ENCODE results near the gene ADK.

ADK gene

DNA sequence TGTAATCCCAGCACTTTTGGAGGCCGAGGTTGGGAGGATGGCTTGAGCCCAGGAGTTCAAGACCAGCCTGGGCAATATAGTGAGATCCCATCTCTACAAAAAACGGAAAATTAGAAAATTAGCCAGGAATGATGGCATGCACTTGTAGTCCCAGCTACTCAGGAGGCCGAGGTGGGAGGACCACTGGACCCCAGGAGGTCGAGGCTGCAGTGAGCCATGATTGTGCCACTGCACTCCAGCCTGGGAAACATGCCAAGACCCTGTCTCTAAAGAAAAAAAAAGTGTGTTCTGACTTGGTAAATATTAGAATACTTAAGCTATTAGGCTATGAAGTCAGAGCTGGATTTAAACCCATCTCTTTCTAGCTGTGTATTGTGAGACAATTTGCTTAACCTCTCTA lies 594.4 kb downstream of the ADK start:
- DNase-seq (ENCODE audit: low spot score): no peak

DNA sequence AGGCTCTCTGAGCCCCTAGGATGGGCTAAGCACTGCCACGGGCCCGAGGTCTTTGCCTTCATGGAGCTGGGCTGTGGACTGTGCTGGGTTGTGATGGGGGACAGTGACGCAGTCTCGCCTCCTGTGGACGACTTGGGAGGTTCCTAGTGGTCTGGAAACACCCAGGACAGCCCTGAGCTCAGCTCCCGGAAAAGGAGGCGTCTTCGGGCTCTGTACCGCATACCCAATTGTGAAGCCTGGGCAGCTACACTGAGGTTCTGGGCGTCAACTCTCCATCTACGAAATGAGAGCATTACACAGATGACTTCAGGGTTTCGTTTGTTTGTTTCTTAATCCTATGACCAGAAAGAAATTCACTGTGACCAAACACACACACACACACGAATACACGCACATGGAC lies 595.8 kb downstream of the ADK start:
- DNase-seq (ENCODE audit: low spot score): no peak

DNA sequence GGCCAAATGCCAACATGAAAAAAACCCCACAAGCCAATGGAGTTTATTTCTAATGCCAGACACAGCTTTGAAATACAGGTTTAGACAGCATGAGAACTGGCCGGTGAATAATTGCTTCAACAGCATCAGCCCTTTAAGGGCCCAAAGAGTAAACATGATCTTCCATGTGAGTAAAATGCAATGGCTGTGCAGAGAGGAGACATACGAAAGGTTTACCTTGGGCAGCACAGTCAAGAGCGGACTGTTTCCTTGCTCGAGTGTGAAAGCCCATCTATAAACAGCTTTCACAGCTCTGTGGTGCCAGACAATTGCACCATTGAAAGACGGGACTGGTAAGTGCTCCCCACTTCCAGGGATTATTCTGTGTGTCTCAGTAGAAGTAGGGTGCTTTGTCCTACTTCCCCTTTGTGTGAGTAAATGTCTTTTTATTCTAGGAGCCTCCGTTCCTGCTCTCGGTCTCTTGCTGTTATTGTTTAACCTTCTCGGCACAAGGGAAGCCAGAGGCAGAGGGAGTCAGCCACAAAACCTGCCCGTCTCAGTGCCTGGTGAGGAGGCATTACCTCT lies 597.5 kb downstream of the ADK start:
- no peak for DNase-seq (ENCODE audit: low spot score)

DNA sequence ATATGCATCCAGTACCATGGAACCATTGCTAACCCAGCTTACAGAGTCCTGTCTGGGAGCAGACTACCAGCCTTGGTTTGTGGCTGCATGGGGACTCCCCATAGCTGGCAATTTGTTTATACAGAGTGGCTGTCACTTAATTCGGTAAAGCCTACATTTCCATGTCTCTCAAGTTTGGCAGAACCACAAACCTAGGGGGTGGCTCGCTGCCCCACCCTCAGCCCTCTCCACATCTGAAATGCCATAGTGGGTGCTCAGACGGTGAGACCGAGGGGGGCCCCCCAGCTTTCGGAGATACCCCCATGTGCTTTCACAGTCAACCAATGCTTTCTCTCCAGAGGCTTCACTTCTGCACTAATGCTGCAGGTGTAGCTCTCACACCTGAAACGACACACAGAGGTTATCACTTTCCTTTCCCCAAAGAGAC lies 599.8 kb downstream of the ADK start:
- DNase-seq (ENCODE audit: low spot score): no peak

DNA sequence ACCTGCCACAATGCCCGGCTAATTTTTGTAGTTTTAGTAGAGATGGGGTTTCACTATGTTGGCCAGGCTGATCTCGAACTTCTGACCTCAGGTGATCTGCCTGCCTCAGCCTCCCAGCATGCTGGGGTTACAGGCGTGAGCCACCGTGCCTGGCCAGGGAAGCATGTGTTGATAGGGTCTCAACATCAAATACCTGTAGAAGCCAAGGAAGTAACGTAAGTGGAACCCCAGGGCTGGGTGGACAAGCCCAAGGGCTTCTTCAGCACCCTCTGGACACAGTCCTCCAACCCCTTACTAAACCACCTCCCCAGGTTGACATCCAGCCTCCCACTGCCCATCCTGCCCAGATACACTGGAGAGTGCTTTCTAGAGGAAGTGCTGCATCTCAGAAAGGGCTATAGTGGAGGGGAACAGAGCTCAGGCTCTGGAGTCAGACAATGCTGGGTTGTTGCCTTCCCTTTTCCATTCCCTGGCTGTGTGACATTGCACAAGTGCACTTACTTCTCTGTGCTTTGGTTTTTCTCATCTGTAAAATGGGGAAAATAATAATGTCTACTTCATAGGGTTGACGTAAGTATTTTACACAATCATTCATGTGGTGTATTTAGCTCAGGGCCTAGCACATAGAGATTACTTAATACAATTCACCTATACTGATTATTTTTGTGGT lies 601.5 kb downstream of the ADK start:
- DNase-seq (ENCODE audit: low spot score): no peak

DNA sequence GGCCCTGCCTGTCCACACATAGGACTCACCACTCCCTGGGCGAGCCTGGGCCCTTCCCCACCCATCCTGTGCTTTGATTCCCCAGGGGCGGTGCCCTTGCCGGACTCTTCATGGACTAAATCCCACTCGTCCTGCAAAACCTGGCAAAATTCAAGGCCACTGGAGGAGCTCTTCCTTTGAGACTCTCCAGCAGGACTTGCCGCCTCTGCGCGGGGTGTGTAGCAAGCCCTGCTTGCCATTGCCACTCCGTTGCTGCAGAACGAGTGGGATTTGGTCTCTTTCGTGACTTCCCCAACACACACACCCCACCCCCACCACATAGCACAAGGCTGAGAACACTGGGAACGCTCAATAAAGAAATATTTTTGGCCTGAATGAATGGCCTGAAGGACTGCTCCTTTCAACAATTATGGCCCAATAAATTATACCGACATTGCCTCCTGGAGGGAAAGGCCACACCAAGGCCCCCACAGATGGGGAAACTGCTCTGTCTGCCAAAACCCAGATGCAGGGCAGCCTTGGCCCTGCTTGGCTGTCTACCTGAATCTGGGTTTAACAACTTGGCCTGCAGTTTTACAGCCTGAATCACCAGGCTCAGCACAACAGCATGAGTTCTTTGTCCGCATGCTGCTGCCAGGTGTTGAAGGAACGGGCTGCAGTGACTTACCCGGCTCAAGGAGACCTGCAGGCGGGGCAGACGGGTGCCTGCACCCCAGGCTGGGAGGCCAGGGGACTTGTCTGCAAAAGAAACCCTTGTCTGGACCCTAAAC lies 602.6 kb downstream of the ADK start:
- DNase-seq (ENCODE audit: low spot score): no peak

DNA sequence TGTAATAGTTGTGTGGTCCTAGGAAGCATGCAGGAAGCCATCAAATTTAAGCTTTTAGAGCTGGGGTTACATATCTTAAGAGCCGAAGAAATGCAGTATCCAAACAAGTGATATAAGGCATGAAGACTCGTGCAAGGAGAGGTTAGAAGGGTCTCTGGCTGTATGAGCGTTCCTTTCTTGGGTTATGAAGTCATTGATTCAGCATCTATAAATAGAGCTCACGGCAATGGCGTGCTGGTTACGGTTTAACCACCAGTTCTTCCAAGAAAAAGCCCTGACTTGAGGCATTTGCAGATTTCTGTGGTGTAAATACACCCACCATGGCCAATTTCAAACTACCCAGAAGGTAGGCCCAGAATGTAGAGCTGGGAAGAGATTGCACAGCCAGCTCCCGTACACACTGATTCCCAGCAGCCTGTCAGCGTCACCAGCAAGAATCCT lies 603.4 kb downstream of the ADK start:
- no peak for DNase-seq (ENCODE audit: low spot score)

DNA sequence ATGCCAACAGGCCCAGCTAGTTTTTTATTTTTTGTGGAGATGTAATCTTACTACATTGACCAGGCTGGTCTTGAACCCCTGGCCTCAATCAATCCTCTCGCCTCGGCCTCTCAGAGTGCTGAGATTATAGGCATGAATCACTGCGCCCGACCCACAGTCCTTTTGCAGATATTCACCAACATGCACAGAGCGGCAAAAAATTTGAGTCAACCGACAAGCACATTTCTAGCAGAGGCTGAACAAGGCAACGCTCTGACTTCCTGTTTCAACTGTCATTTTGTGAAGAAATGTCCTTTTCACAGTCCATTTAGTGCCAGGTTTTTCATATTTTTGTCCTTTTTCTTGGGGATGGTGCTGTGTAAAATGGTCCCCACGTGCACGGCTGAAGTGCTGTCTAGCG lies 604.3 kb downstream of the ADK start:
- no peak for DNase-seq (ENCODE audit: low spot score)

Measured in hematopoietic multipotent progenitor cell treated with erythropoietin and hydrocortisone succinate and interleukin-3 and kit ligand, for 17 days (in vitro differentiated cells).